Subcutaneous adipose tissue (tissue), 4 donors: ENCODE data around the gene SIK3. TPM values are rescaled to one million over a fixed set of nuclear protein-coding genes. Genes with fewer than 3 reads are reported as not detected.

Experiments
- CTCF ChIP-seq: fragments of 450-650 bp; IDR thresholded peaks from one replicate; pipeline ENCODE4 v1.5.1; 2016; ENCODE audit warnings: low read depth, mild to moderate bottlenecking, control low read depth, antibody characterized with exemption, moderate library complexity
- total RNA-seq, 4 donors: library from RNA; depleted of rRNA; stranded (reverse); fragments of >200 nt; gene quantifications; one replicate each; pipeline ENCODE4 v1.1.0, GENCODE V29; 2016

Gene SIK3
- total RNA-seq, 4 donors from 2014 or later, result 27.7 to 44.8 (median 40.3) TPM

GRCh38 chr11:116989184-116989583 is 109.0 kb downstream of the SIK3 start:
- TF ChIP-seq CTCF, result no peak

GRCh38 chr11:116986521-116987105 is 111.6 kb downstream of the SIK3 start:
- TF ChIP-seq CTCF, result no peak

GRCh38 chr11:116984589-116984988 is 113.6 kb downstream of the SIK3 start:
- TF ChIP-seq CTCF, result no peak

- no peak for TF ChIP-seq CTCF
Measured at GRCh38 chr11:116984186-116984585, 114.0 kb downstream of the SIK3 start.

- no peak for TF ChIP-seq CTCF
Measured at GRCh38 chr11:116981266-116981885, 116.9 kb downstream of the SIK3 start.

GRCh38 chr11:116980136-116980793 is 118.0 kb downstream of the SIK3 start:
- TF ChIP-seq CTCF, result no peak

GRCh38 chr11:116976941-116977570 is 121.2 kb downstream of the SIK3 start:
- no peak for TF ChIP-seq CTCF
